Calu3 (cell line): ENCODE results near the gene NEO1. TPM values are rescaled to one million over a fixed set of nuclear protein-coding genes. Genes with fewer than 3 reads are reported as not detected.

Source experiments
- BruUV-seq: library from RNA; stranded (reverse); fragments of 400-500 nt; replicated peaks from 2 replicates; lab custom pipeline; 2021; lab: Mats Ljungman, UMichigan
- CTCF ChIA-PET: fragments of 300-600 bp; sonication (Branson Sonifier 250); formaldehyde crosslinking; loops from one replicate; lab custom pipeline; 2022; ENCODE audit warnings: antibody characterized with exemption; lab: Charles Lee
- DNase-seq: peaks from one replicate; pipeline ENCODE4 v3.0.0; 2022
- H3K27ac Mint-ChIP-seq: one replicate; pipeline ENCODE4 v1.8.0; 2022; ENCODE audit warnings: mixed read lengths; ENCODE audit not compliant: unreplicated experiment
- H3K27me3 Mint-ChIP-seq: one replicate; pipeline ENCODE4 v1.8.0; 2022; ENCODE audit warnings: mixed read lengths; ENCODE audit not compliant: unreplicated experiment
- H3K36me3 Mint-ChIP-seq: one replicate; pipeline ENCODE4 v1.8.0; 2022; ENCODE audit warnings: mild to moderate bottlenecking, moderate library complexity, mixed read lengths; ENCODE audit not compliant: insufficient read depth, unreplicated experiment
- H3K4me1 Mint-ChIP-seq: one replicate; pipeline ENCODE4 v1.8.0; 2022; ENCODE audit warnings: mild to moderate bottlenecking, low read depth, mixed read lengths; ENCODE audit not compliant: unreplicated experiment
- H3K4me3 Mint-ChIP-seq: one replicate; pipeline ENCODE4 v1.8.0; 2022; ENCODE audit warnings: mild to moderate bottlenecking, low read depth, moderate library complexity, mixed read lengths; ENCODE audit not compliant: unreplicated experiment
- H3K9me3 Mint-ChIP-seq: one replicate; pipeline ENCODE4 v1.8.0; 2022; ENCODE audit warnings: low read depth, mixed read lengths; ENCODE audit not compliant: unreplicated experiment
- intact Hi-C: fragments of 100-400 bp; cut with micrococcal nuclease; formaldehyde crosslinking; loops from one replicate; pipeline ENCODE4 v1.10.0; 2022; ENCODE audit not compliant: unreplicated experiment
- total RNA-seq: library from RNA; stranded (reverse); gene quantifications from 2 replicates; pipeline ENCODE4 v1.2.3, GENCODE V29; 2022
- TF ChIP-seq, protein P1 (sequence below): fragments of 200-600 bp; IDR thresholded peaks from one replicate; pipeline ENCODE4 v1.8.0; 2022; ENCODE audit warnings: antibody characterized with exemption; ENCODE audit not compliant: unreplicated experiment

Gene NEO1
- total RNA-seq, 1 experiment from 2014 or later: 20.4 TPM

DNA sequence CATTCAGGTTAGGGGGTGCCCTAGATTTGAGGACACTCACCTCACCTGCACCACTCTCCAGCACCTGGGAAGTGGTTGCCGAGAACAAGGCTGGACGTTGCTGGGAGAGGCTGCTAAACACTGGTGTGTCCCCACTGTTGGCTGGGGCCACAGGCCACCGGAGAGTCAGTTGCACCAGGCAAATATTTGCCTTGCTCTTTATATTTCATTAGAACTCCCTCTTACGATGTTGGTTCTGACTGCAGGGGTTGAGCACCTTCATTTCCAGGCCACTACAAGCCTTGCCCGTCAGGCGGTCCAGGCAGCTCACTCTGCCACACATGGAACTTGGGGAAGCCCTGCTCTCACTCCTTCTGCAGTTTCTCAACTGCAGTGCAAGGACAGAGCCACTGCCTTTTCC, 285.8 kb downstream of the NEO1 start:
- CTCF ChIA-PET: no interaction called here
- Mint-ChIP-seq H3K4me1 (no peaks in the 10 kb centered on the region), H3K4me3 (no peak overlapping the region), H3K27ac (no peak overlapping the region), H3K36me3 (no peaks in the 10 kb centered on the region), H3K9me3 (no peaks in the 10 kb centered on the region), H3K27me3 (peaks cover 60% of the 10 kb centered on the region)
- intact Hi-C loops: no loop called here
- no peak for DNase-seq
- no TSS peak for BruUV-seq
- TF ChIP-seq, protein P1, sequence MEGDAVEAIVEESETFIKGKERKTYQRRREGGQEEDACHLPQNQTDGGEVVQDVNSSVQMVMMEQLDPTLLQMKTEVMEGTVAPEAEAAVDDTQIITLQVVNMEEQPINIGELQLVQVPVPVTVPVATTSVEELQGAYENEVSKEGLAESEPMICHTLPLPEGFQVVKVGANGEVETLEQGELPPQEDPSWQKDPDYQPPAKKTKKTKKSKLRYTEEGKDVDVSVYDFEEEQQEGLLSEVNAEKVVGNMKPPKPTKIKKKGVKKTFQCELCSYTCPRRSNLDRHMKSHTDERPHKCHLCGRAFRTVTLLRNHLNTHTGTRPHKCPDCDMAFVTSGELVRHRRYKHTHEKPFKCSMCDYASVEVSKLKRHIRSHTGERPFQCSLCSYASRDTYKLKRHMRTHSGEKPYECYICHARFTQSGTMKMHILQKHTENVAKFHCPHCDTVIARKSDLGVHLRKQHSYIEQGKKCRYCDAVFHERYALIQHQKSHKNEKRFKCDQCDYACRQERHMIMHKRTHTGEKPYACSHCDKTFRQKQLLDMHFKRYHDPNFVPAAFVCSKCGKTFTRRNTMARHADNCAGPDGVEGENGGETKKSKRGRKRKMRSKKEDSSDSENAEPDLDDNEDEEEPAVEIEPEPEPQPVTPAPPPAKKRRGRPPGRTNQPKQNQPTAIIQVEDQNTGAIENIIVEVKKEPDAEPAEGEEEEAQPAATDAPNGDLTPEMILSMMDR: no peak

DNA sequence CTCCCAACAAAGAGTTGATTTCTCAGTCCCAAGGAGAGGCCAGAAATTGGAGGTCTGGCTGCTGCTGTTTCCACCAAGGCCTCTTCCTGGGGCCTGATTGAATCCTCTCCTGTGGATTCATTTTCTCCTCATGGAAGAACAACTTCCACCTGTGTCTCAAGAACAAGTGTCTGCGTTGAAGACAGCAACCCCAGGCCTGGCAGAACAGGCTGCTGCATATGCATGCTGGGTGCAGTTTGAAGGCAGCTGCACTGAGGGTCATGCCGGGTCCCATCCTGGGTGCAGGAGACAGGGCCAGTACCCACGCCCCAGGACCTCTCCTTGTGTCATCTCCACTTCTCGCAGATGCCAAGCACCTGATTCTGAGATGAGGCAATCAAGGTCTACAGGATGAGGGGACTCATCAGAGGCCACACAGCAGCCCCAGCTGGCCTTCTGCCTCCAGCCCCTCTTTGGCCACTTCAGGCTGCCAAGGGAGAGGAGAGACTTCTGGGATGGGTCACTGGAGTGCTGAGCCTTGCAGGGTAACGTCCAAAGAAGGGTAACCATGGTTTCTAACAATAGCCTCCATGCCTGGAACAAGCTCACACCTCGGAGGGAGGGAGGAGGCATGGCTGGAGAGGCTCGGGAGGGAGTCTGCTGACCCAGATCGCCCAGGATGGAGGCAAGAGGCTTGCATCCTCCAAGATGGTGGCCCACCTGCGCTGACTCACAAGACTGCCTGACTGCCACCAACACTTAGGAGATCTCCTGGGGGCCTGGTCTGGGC, 286.5 kb downstream of the NEO1 start:
- Mint-ChIP-seq H3K27me3 (peaks cover 67% of the 10 kb centered on the region), H3K4me3 (no peak overlapping the region), H3K36me3 (no peaks in the 10 kb centered on the region), H3K4me1 (no peaks in the 10 kb centered on the region), H3K27ac (no peak overlapping the region), H3K9me3 (no peaks in the 10 kb centered on the region)
- TF ChIP-seq, protein P1: no peak
- no TSS peak for BruUV-seq
- DNase-seq: no peak
- intact Hi-C loops: no loop called here
- CTCF ChIA-PET: no interaction called here

DNA sequence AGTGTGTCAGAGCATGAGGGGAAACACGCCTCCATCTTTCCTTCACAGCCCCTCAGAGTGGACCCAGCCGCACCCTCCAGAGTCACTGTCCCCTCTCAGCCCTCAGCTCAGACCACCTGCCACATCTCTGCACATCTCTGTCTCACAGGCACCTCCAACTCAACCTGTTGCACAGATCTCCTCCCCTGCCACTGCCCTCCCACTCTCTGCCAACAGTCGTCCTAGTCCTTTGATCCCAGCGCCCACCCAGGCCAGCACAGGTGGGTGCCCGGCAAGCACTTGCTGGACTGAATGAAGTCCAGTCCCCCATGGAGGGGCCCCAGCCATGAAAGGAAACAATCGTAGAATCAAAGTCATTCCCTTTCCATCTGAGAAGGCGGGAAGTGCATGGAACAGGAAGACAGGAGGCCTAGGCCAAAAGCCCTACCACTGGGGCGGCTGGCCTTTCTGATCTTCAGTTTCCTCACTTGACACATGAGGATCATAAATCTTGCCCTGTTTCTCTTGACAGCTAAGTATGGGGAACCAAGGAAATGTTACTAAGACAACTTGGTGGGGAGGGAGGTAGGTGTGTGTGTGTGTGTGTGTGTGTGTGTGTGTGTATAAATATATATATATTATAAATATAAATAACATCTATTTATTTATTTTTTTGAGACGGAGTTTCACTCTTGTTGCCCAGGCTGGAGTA, 288.4 kb downstream of the NEO1 start:
- no TSS peak for BruUV-seq
- Mint-ChIP-seq H3K9me3 (no peaks in the 10 kb centered on the region), H3K27me3 (peaks cover 72% of the 10 kb centered on the region), H3K4me1 (no peaks in the 10 kb centered on the region), H3K36me3 (no peaks in the 10 kb centered on the region), H3K27ac (no peak overlapping the region), H3K4me3 (no peak overlapping the region)
- CTCF ChIA-PET: no interaction called here
- TF ChIP-seq, protein P1: no peak
- no peak for DNase-seq
- intact Hi-C loops: no loop called here

DNA sequence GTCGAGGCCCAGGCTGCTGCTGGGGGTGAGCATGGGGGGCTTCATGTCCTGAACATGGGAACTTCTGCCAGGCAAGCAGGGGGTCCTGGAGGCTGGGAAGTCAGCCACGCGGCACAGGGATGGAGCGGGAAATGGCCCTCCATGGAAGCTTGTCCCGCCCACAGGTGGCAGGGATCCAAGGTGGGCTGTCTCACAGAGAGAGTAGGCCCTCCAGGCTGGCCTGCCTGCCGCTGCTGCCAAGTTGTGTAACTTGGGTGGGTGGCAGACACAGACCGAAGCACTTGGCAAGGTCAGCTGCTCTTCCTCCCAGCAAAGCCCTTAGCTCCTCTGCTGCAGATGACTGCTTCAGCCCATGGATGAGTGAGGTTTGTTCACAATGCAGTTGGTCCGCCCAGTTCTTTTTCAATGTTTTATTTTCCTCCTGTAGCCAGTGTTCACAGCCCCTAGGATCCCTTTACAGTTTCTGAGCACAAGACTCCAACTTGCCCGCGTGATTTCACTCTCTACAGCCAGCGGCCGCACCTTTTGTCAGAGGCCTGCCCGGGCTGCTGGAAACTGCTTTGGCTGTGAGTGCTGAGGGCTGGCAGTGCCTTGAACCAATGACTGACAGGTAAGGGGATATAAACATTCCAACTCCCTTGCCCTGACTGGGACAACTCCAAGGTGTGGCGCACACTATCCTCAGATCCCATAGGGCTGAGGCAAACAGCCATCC, 289.8 kb downstream of the NEO1 start:
- no peaks in the 10 kb centered on the region for H3K9me3 Mint-ChIP-seq
- H3K4me3 Mint-ChIP-seq: no peak overlapping the region
- CTCF ChIA-PET: no interaction called here
- no TSS peak for BruUV-seq
- H3K27me3 Mint-ChIP-seq: peaks cover 61% of the 10 kb centered on the region
- intact Hi-C loops: no loop called here
- DNase-seq: no peak
- no peak overlapping the region for H3K27ac Mint-ChIP-seq
- no peaks in the 10 kb centered on the region for H3K36me3 Mint-ChIP-seq
- H3K4me1 Mint-ChIP-seq: no peaks in the 10 kb centered on the region
- TF ChIP-seq, protein P1: no peak
